ENCODE measurements around the gene LCP2.

Gene LCP2

DNA sequence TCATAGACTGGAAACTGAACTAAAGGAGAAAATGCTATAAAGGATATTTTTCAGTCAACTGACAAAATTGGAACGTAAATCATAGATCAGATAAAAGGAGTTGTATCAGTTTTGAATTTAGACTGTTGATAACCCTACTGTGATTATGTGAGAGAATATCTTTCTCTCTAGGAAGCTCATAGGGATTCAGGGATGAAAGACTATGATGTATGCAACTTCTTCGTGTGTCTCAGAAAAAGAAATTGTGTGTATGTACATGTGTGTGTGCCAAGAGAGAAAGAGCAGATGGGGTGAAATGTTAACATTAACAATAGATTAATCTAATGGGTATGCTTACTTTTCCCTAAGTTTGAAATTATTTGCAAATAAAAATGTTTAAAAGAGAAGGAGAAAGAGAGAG lies 95.5 kb downstream of the LCP2 start:
- DNase-seq = no peak

DNA sequence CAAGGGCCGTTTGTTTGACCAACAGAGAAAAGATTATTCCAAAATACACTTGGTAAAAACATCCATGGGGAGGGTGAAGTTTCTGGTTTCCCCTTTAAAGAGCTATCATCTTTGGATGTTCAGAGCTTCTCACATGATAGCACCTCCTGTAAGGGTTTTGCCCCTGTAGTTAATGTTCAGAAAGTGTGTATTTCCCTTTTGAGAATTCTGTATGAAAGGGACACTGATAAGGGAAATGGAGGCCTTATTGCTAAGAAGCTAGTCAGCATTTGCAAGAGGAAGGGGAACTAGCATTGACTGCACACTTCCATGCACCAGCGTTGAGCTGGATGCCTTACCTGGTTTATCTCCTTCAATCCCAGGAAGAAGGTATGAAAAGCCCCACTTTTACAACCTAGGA lies 96.3 kb downstream of the LCP2 start:
- no peak for DNase-seq

GRCh38 chr5:170200876-170201275 lies 96.7 kb downstream of the LCP2 start:
- peak; percentile 48 for DNase-seq

Measured in hematopoietic multipotent progenitor cell treated with erythropoietin and hydrocortisone succinate and interleukin-3 and kit ligand, for 8 days (in vitro differentiated cells).